ENCODE measurements around the gene CNTN5.
"Not testable (repeated sequence)": the region's sequence is repeated elsewhere in the genome, so short reads cannot be mapped to it uniquely, and the experiment has no call there.

Gene CNTN5

DNA sequence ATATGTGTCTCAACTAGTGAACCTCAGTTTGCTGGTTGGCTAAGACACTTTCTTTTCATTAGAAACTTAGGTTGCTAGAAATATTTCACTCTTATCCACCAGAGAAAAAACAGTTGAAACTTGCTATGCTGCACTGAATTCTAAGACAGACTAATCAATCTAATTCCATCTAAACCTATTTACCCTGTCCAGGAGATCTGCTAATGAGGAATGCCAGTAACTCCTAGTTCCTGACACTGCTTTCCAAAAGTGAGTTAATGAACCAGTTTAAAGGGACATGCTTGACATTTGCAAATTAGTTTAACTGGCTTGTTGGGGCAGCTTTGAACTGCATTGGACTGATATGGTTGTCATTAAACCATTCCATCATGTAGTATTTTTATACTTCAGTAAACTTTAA, 258.5 kb downstream of the CNTN5 start:
- no peak for DNase-seq

GRCh38 chr11:99281331-99281730, 260.6 kb downstream of the CNTN5 start:
- no peak for DNase-seq

- DNase-seq, result not testable (repeated sequence)
Measured at GRCh38 chr11:99297925-99298324, 277.2 kb downstream of the CNTN5 start.

DNA sequence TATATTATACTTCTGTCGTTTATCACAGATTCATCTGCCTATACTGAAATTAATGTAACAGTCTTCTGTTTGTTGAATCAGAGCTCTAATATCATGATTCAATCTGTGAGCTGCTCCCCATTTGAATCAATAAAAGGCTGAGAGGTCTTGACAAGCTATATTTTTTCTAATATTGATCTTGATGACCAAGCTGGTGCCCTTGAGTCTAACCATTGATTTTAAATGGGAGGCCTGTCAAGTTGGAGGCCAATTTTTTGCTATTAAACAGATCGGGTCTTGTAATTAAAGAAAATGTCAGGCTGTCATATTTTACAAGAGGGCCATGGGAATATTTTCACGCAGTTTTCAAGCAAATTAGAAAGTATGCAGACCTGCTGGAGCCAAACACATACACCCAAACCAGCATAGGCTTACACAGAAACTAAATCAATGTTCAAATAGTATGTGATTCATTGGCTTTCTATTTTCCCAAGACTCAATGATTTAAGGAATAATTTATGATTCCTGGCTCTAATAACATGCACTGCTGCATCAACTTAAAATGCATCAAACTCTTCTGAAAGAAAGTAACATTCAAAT, 286.9 kb downstream of the CNTN5 start:
- no peak for DNase-seq

DNA sequence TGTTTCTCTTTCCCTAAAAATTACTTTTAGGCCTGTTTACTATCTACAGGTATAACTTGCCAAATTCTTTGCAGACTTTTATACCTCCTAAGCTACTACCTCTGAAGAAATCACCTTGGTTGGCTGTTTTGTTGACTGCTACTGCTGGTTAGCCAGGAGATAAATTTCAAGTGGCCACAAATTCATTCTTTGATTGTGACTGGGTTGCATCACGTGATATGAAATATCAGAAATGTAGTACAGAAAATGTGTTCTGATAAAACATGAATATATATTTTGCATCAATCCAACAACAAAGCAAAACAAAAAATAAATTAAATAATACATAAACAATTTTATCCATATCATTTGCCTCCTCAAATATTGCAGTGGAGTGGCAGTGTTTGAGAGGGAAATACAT, 291.1 kb downstream of the CNTN5 start:
- no peak for DNase-seq

- DNase-seq, result no peak
Measured at GRCh38 chr11:99316776-99317520, 296.2 kb downstream of the CNTN5 start.

- no peak for DNase-seq
Measured at GRCh38 chr11:99320769-99321290, 300.1 kb downstream of the CNTN5 start.

- DNase-seq, result no peak
Measured at GRCh38 chr11:99325847-99326246, 305.1 kb downstream of the CNTN5 start.

DNA sequence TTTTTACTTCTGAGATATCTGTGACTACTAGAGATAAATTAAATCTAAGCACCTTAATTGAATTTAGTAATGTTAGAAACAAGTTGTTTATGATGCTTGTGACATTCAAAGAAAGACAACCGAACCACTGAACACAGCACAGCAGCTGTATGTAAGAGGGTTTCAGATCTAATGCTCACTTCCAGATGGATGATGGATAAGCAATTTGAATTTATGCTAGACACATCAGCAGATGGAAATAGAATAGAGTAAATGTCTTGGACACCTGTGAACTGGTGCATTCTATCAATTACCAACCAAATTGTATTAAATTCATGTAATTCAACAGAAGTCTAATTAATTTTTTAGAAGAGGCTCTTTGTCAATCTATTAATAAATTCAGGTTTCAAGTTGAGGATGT, 306.3 kb downstream of the CNTN5 start:
- no peak for DNase-seq

DNA sequence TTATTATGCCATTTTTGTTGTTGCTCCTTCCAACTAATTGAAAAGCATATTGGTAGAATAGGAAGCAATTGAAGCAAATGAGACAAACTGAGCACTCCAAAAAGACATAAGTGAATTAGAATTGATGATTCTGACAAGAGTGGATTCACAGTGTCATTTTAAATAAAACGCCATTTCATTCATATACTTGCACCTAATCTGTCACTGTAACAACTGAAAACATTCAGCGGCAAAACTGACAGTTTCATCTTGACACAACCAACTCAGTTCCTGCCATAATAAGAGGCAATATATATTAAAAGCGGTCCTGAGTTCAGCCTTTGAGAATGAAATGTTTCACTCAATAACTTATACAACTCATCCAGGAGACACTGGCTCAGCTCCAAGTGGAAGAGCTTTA, 306.8 kb downstream of the CNTN5 start:
- DNase-seq, result no peak

- DNase-seq, result no peak
Measured at GRCh38 chr11:99333621-99334020, 312.9 kb downstream of the CNTN5 start.

DNA sequence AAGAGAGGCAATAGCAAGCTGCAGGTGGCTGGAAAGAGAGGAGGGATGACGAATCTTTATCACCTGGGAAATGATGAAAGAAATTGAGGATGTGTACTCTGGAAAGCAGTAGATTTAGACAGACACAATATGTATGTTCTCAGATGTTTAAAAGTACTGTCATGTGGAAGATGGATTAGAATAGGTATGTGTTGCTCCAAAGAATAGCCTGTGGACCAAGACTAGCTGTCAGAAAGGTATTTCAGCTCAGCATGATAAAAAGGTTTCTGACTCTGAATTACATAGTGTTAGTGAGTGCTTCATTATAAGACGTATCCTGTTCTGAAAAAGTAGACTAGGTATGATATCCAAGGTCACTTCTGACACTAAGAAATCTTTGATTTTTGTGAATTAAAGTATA, 322.4 kb downstream of the CNTN5 start:
- no peak for DNase-seq

DNA sequence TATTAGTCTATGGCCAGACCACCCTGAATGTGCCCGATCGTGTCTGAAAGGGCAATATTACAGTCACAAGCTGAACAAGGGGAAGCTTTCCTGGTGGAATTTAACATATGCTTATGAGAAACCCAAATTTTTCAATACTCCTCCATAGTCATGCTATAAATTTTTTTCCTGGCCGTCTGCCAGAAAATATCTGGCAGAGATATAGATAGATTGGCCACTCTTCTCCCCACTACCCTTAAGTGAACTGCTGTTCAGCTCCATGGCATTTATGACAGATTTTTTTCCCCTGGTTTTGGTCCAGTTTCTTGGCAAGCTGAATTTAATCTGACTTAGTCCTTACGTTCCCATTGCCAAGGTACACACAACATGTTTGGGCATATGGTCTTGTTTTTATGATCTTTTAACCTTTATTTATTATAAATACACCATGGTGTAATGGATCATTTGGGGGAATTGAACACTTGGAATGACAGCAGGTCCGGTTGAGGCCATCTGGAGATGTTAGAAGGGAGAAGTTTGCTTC, 328.5 kb downstream of the CNTN5 start:
- no peak for DNase-seq

DNA sequence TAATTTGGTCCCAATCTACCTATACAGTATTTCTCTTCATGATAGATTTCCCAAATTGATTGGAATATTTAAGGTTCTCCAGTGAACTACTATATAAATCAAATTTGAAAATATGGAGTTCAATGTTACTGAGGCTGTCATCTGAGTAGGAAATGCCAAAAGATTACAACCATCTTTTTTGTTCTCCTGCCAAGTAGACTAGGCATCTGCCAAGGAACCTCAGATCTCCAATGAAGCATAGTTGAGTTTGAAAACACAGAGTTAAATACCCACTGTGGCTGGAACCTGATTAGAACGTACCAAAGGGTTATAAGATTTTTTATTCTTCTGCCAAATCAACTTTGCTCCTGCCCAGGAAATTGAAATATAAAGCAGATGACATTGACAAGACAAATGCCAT, 330.9 kb downstream of the CNTN5 start:
- no peak for DNase-seq

GRCh38 chr11:99352642-99353041, 331.9 kb downstream of the CNTN5 start:
- DNase-seq, result no peak

DNA sequence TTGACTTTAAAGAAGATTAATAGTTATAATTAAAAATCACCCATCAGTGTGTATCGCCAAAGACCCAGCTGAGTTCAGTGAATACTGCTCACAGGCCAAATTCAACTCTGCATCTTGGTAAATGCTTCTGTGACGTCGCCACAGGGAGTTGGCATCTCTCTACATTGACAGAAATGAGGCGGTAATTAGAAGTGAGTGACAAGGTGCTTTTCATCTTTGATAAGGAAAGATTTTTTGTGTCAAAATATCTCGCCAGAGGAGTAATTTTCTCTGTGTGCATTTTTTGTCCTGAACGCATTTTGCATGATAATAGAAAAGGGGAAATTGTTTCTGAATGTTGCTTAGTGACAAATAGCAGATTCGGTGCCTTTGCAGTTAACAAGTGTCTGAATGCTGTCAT, 345.8 kb downstream of the CNTN5 start:
- DNase-seq, result no peak

- no peak for DNase-seq
Measured at GRCh38 chr11:99368583-99368982, 347.8 kb downstream of the CNTN5 start.

DNA sequence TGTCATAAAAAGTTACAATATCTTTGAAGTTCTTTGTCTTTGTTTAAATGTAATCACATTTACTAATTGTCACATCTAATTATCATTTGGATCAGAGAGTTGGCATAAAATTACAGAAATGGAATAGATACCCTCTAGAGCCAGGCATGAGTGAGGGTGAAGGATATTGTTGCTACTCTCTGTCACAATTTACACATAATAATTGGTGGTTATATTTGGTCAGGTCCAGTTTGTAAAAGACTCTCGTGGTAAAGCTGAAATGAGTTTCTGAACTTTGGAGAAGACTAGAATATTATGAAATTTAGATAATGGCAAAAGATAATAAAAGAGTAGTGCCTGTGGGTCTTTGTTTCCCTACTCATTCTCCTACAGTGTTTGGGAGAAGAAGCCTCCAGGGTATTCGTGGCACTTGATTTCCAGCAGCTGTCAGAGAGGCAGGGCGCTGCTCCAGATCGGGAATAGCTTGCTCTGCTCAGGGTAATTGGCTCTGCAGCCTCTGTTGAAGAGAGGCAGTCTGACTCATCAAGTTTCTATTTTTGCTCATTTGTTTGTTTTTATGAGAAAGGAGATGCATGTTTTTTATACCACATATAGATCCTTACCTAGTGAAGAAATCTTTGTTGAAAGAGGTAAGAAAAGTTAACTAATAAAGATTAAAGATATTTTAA, 349.9 kb downstream of the CNTN5 start:
- peak in 1 of 2 donors; percentile 57 for DNase-seq

DNA sequence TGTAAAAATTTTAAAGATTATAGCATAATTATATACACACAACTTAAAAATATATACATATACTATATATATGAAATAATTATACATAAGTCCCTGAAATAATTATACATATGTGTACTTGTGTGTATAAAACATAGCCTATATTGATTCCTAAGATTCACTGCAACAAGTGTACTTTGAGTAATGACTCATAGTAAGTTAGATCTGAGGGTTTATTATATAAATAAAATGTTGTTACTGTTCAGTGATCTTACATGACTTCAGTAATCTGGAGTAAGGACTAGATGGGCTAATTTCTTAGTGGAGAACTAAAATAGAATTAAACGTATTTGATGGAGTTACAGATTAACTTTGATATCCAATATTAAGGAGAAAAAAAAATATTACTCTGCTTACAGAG, 350.5 kb downstream of the CNTN5 start:
- no peak for DNase-seq

DNA sequence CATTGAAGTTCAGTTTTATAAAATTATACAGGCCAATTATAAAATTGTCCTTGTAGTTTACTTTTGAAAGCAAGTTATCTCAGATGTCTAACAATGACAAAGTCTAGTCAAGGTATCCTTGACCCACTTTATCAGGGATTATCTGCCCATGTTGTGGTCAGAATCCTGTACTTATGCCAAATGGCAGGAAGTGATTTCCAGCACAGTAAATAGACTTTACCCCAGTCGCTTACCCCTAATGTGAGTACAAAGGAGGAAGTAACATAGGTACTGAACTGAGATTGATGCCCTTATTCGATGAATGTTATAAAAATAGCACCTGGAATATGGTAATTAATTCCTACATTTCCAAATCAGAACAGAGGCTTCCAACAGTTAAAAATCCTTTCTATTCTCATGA, 355.7 kb downstream of the CNTN5 start:
- DNase-seq, result no peak

GRCh38 chr11:99383648-99384245, 363.0 kb downstream of the CNTN5 start:
- no peak for DNase-seq

DNA sequence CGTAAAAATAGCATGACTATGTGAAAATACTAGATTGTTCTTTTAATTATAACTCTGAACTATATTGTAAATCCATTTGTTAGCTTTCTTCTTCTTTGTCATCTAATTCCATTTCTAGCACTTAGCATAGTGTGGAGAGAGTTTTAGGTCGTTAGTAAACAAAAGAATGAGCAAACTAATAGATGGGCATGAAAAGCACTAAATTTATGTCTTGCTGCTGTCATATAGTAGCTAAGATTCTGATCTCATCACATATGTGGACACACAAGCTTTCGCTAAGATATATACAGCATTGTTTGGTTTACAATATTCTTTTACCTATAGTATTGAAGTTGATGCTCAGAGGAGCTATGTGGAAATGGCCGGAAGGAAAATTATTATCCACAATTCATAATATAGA, 370.5 kb downstream of the CNTN5 start:
- no peak for DNase-seq

- no peak for DNase-seq
Measured at GRCh38 chr11:99406345-99406744, 385.6 kb downstream of the CNTN5 start.
